H1 (cell line): ENCODE results near the gene ARAP3. TPM values are rescaled to one million over a fixed set of nuclear protein-coding genes. Genes with fewer than 3 reads are reported as not detected.

Experiments used
- CTCF ChIA-PET: fragments of 300-600 bp; sonication (Branson Sonifier 250); formaldehyde crosslinking; loops from one replicate; lab custom pipeline; 2021; ENCODE audit not compliant: partially characterized antibody; lab: Charles Lee
- POLR2A ChIA-PET: fragments of 300-600 bp; sonication (Branson Sonifier 250); formaldehyde crosslinking; loops from one replicate; lab custom pipeline; 2021; ENCODE audit warnings: inconsistent platforms; ENCODE audit not compliant: partially characterized antibody; lab: Charles Lee
- DNase-seq, 2 experiments: peaks; one replicate each; pipeline versions ENCODE4 v3.0.0 to v3.0.0-alpha.2; 2010 to 2022; ENCODE audit warnings: low spot score in 2 of 2, low read depth in 1 of 2, mixed read lengths in 1 of 2
- FAIRE-seq: peaks from 2 replicates; lab custom pipeline; 2011; peaks lifted over from hg19 to GRCh38; lab: Jason Lieb, UNC
- H2AFZ ChIP-seq: 2 replicates; pipeline ENCODE4 v1.8.1; 2012; ENCODE audit warnings: low read length, inconsistent platforms
- H2AK5ac ChIP-seq: 2 replicates; pipeline ENCODE4 v1.6.1; 2013; ENCODE audit warnings: low read depth, low read length
- H2BK120ac ChIP-seq: replicated peaks from 2 replicates; pipeline ENCODE3; 2013; ENCODE audit warnings: low read depth, low read length, inconsistent platforms
- H2BK12ac ChIP-seq: 2 replicates; pipeline ENCODE4 v1.6.1; 2013; ENCODE audit warnings: low read depth, low read length
- H2BK15ac ChIP-seq: 2 replicates; pipeline ENCODE4 v1.6.1; 2013; ENCODE audit warnings: low read length
- H2BK20ac ChIP-seq: 2 replicates; pipeline ENCODE4 v1.6.1; 2013; ENCODE audit warnings: low read length
- H2BK5ac ChIP-seq: 2 replicates; pipeline ENCODE4 v1.6.1; 2013; ENCODE audit warnings: low read depth, low read length
- H3K14ac ChIP-seq: 2 replicates; pipeline ENCODE4 v1.6.1; 2013; ENCODE audit warnings: inconsistent platforms; ENCODE audit not compliant: insufficient read length
- H3K18ac ChIP-seq: 2 replicates; pipeline ENCODE4 v1.6.1; 2013; ENCODE audit warnings: low read length; ENCODE audit errors: extremely low read depth
- H3K23ac ChIP-seq: 2 replicates; pipeline ENCODE4 v1.6.1; 2013; ENCODE audit warnings: inconsistent platforms; ENCODE audit not compliant: insufficient read length
- H3K23me2 ChIP-seq: 2 replicates; pipeline ENCODE4 v1.6.1; 2013; ENCODE audit warnings: low read depth, low read length
- H3K27ac ChIP-seq: 2 replicates; pipeline ENCODE4 v1.6.1; 2011; ENCODE audit warnings: low read depth, low read length, inconsistent platforms
- H3K27me3 ChIP-seq, 4 experiments: replicated peaks in 1 of 4; 1 replicate in 1 of 4; 2 replicates in 3 of 4; pipeline versions ENCODE4 v1.6.1 to v1.8.1; 2011 to 2013; ENCODE audit warnings: low read length in 3 of 4, mild to moderate bottlenecking in 3 of 4, inconsistent platforms in 2 of 4, mixed read lengths in 2 of 4, moderate library complexity in 1 of 4; ENCODE audit not compliant: control insufficient read depth in 3 of 4, insufficient read depth in 3 of 4; ENCODE audit errors: extremely low read depth in 1 of 4
- H3K36me3 ChIP-seq, 4 experiments: 2 replicates each; pipeline versions ENCODE4 v1.6.1 to v1.8.1; 2011 to 2013; ENCODE audit warnings: mild to moderate bottlenecking in 4 of 4, low read length in 3 of 4, moderate library complexity in 2 of 4, control low read depth in 1 of 4, inconsistent platforms in 1 of 4; ENCODE audit not compliant: insufficient read depth in 4 of 4, control insufficient read depth in 2 of 4
- H3K4ac ChIP-seq: replicated peaks from 2 replicates; pipeline ENCODE3; 2013; ENCODE audit warnings: low read length, low read depth, mixed read lengths, inconsistent platforms; ENCODE audit not compliant: insufficient read length
- H3K4me1 ChIP-seq, 4 experiments: replicated peaks in 1 of 4; 1 replicate in 1 of 4; 2 replicates in 3 of 4; pipeline versions ENCODE4 v1.6.1 to v1.8.1; 2011 to 2013; ENCODE audit warnings: low read length in 3 of 4, inconsistent platforms in 2 of 4, mixed read lengths in 1 of 4; ENCODE audit not compliant: insufficient read depth in 4 of 4, control insufficient read depth in 3 of 4
- H3K4me2 ChIP-seq, 2 experiments: 2 replicates each; pipeline versions ENCODE4 v1.6.1 to v1.8.1; 2011 to 2013; ENCODE audit warnings: low read depth in 2 of 2, low read length in 2 of 2, control low read depth in 1 of 2, inconsistent platforms in 1 of 2, mild to moderate bottlenecking in 1 of 2; ENCODE audit not compliant: insufficient read depth in 1 of 2
- H3K4me3 ChIP-seq, 4 experiments: fragments of 200-600, 300-600 bp in 1 of 4; sonication (generic), shearing (Covaris generic), sonication (Bioruptor Twin) in 1 of 4; 2 replicates each; pipeline versions ENCODE4 v1.5.1 to v1.8.1; 2011 to 2016; ENCODE audit warnings: low read length in 4 of 4, low read depth in 3 of 4, control low read depth in 2 of 4, inconsistent platforms in 2 of 4, mild to moderate bottlenecking in 2 of 4, mixed read lengths in 1 of 4, moderate library complexity in 1 of 4; ENCODE audit not compliant: insufficient read depth in 2 of 4; ENCODE audit errors: extremely low read depth in 1 of 4
- H3K56ac ChIP-seq: replicated peaks from 2 replicates; pipeline ENCODE3; 2013; ENCODE audit warnings: low read depth, mild to moderate bottlenecking, mixed read lengths, low read length, inconsistent platforms; ENCODE audit not compliant: insufficient read length
- H3K79me1 ChIP-seq: 2 replicates; pipeline ENCODE4 v1.6.1; 2013; ENCODE audit warnings: low read depth, low read length, control low read depth
- H3K79me2 ChIP-seq, 2 experiments: 2 replicates each; pipeline versions ENCODE4 v1.6.1 to v1.8.1; 2012 to 2013; ENCODE audit warnings: low read length in 2 of 2, mild to moderate bottlenecking in 2 of 2, inconsistent platforms in 1 of 2; ENCODE audit not compliant: insufficient read depth in 2 of 2, control insufficient read depth in 1 of 2
- H3K9ac ChIP-seq, 4 experiments: replicated peaks in 1 of 4; 1 replicate in 1 of 4; 2 replicates in 3 of 4; pipeline versions ENCODE4 v1.6.1 to v1.8.1; 2011 to 2013; ENCODE audit warnings: low read depth in 3 of 4, low read length in 3 of 4, control low read depth in 2 of 4, mild to moderate bottlenecking in 2 of 4, moderate library complexity in 2 of 4, inconsistent platforms in 1 of 4; ENCODE audit errors: extremely low read depth in 1 of 4
- H3K9me3 ChIP-seq, 2 experiments: 2 replicates each; pipeline versions ENCODE4 v1.6.1 to v1.8.1; 2012 to 2013; ENCODE audit warnings: mild to moderate bottlenecking in 2 of 2, moderate library complexity in 2 of 2, control low read depth in 1 of 2, inconsistent platforms in 1 of 2, low read depth in 1 of 2, low read length in 1 of 2, mixed read lengths in 1 of 2; ENCODE audit not compliant: insufficient read depth in 2 of 2
- H4K20me1 ChIP-seq, 2 experiments: replicated peaks in 1 of 2; 2 replicates each; pipeline versions ENCODE3 to v1.8.1; 2011 to 2013; ENCODE audit warnings: inconsistent platforms in 2 of 2, low read length in 2 of 2, mild to moderate bottlenecking in 1 of 2; ENCODE audit not compliant: insufficient read depth in 2 of 2, control insufficient read depth in 1 of 2
- H4K5ac ChIP-seq: 2 replicates; pipeline ENCODE4 v1.6.1; 2013; ENCODE audit warnings: low read length, low read depth, mixed read lengths, inconsistent platforms; ENCODE audit not compliant: insufficient read length
- H4K8ac ChIP-seq: 2 replicates; pipeline ENCODE4 v1.8.0; 2013; ENCODE audit warnings: mild to moderate bottlenecking, moderate library complexity, low read length, inconsistent platforms; ENCODE audit not compliant: insufficient read depth; ENCODE audit errors: extremely low read depth
- H4K91ac ChIP-seq: replicated peaks from 2 replicates; pipeline ENCODE3; 2013; ENCODE audit warnings: low read length, mixed read lengths, inconsistent platforms; ENCODE audit not compliant: insufficient read length
- BRCA1 ChIP-seq: IDR thresholded peaks from 2 replicates; pipeline ENCODE4 v1.6.1; 2012; ENCODE audit warnings: low read depth, low read length, improper control_type of control experiment
- CBX5 ChIP-seq: fragments of 300-800, 300-1000 bp; sonication (generic); IDR thresholded peaks from 2 replicates; pipeline ENCODE4 v1.7.1; 2016; ENCODE audit warnings: antibody characterized with exemption, low read length, low read depth
- EGR1 ChIP-seq: IDR thresholded peaks from 2 replicates; pipeline ENCODE4 v1.6.1; 2011; ENCODE audit warnings: low read depth, low read length, borderline replicate concordance
- GABPA ChIP-seq: IDR thresholded peaks from 2 replicates; pipeline ENCODE4 v1.6.1; 2011; ENCODE audit warnings: mild to moderate bottlenecking, low read length, moderate library complexity, borderline replicate concordance; ENCODE audit not compliant: insufficient read depth
- HDAC6 ChIP-seq: IDR thresholded peaks from one replicate; pipeline ENCODE4 v1.7.1; 2012; ENCODE audit warnings: low read depth, mild to moderate bottlenecking, inconsistent platforms, low read length, moderate library complexity
- JUN ChIP-seq: IDR thresholded peaks from 2 replicates; pipeline ENCODE4 v1.6.1; 2011; ENCODE audit warnings: low read depth, mild to moderate bottlenecking, improper control_type of control experiment, low read length
- RBBP5 ChIP-seq: IDR thresholded peaks from 2 replicates; pipeline ENCODE4 v1.7.1; 2012; ENCODE audit warnings: low read depth, mild to moderate bottlenecking, inconsistent platforms, low read length, moderate library complexity, borderline replicate concordance
- SIRT6 ChIP-seq: IDR thresholded peaks from one replicate; pipeline ENCODE4 v1.7.1; 2012; ENCODE audit warnings: low read length, inconsistent platforms
- TAF7 ChIP-seq: optimal IDR thresholded peaks from 2 replicates; pipeline ENCODE3; 2011; ENCODE audit warnings: low read depth, mild to moderate bottlenecking, inconsistent platforms, low read length, moderate library complexity, borderline replicate concordance
- ZNF274 ChIP-seq: IDR thresholded peaks from 2 replicates; pipeline ENCODE4 v1.7.0; 2012; ENCODE audit warnings: low read length, borderline replicate concordance; ENCODE audit errors: extremely low read depth
- WGBS, 2 experiments: shearing (Covaris generic) in 1 of 2; methylation state at CpG; one replicate each; pipeline versions ENCODE4 v1.1.6 to v1.1.7; 2013 to 2015; ENCODE audit warnings: low lambda C conversion rate in 2 of 2, mixed read lengths in 2 of 2, inconsistent platforms in 1 of 2, low coverage in 1 of 2, missing lambda C conversion rate in 1 of 2; ENCODE audit not compliant: insufficient replicate concordance in 2 of 2, insufficient coverage in 1 of 2, insufficient read length in 1 of 2; ENCODE audit errors: extremely low coverage in 1 of 2, missing lambda C conversion rate in 1 of 2; 5-methylcytosine and 5-hydroxymethylcytosine counted together
- polyA plus RNA-seq, 7 experiments: library from polyadenylated mRNA; depleted of rRNA in 3 of 7; stranded (reverse) in 5 of 7; unstranded in 2 of 7; fragments of >200 nt in 5 of 7; fragments of 200-250 nt in 2 of 7; gene quantifications; 1 replicate in 5 of 7; 2 replicates in 1 of 7; 4 replicates in 1 of 7; pipeline versions ENCODE4 v1.2.1 to v1.2.3, GENCODE V29; 2011 to 2013; ENCODE audit warnings: missing spikeins in 2 of 7, mixed read lengths in 2 of 7
- total RNA-seq: library from RNA; stranded (reverse); fragmentation: NEBNext Ultra II Directional; extraction: Animal tissue kit (Norgen Biotek cat#: 25700); gene quantifications from 2 replicates; pipeline ENCODE4 v1.2.1, GENCODE V29; 2021

The ARAP3 gene
- total and polyA plus RNA-seq, 2 of the 8 experiments (the other 6 are each of a cell fraction or from before 2014, with no cell fraction given) = 14.4 to 48.6 TPM

GRCh38 chr5:141628175-141628788 is 53.7 kb downstream of the ARAP3 start:
- no peak for FAIRE-seq
- Histone ChIP-seq H4K5ac (no peak overlapping the region), H3K9me3 (no peaks in the 10 kb centered on the region), H2AK5ac (no peak overlapping the region), H3K14ac (no peak overlapping the region), H2BK120ac (no peak overlapping the region), H3K9ac (no peak overlapping the region), H3K4ac (no peak overlapping the region), H3K79me1 (no peaks in the 10 kb centered on the region; the same call in 1 of the 2 replicates), H3K79me2 (peaks cover 0 to 19% of the 10 kb centered on the region in 2 experiments; a peak in 2 of 4 replicates), H2BK12ac (no peak overlapping the region), H2BK5ac (no peak overlapping the region), H2AFZ (no peak overlapping the region), H3K27me3 (no peaks in the 10 kb centered on the region), H3K36me3 (peaks cover 24 to 57% (median 34%) of the 10 kb centered on the region in 4 experiments; a peak in 7 of 8 replicates), H3K56ac (no peak overlapping the region), H3K18ac (no peak overlapping the region), H3K4me3 (no peak overlapping the region), H2BK20ac (no peak overlapping the region), H4K20me1 (peaks cover 1 to 3% of the 10 kb centered on the region in 2 experiments), H3K27ac (no peak overlapping the region), H3K4me1 (peaks cover 0 to 4% (median 2%) of the 10 kb centered on the region in 4 experiments; a peak in 1 of 7 replicates), H4K8ac (no peak overlapping the region; the same call in 1 of the 2 replicates), H2BK15ac (no peak overlapping the region), H3K4me2 (no peak overlapping the region), H3K23me2 (no peaks in the 10 kb centered on the region), H4K91ac (no peak overlapping the region), H3K23ac (no peak overlapping the region)
- DNase-seq = no peak
- POLR2A ChIA-PET = interaction anchor here (1.3 to 2.0 kb wide), 3 partner anchors 9 to 35 kb away, joined by 3 to 12 read pairs (median 4); partner anchors contain the start of gene DIAPH1
- CTCF ChIA-PET = interaction anchor here (0.5 to 10.3 kb wide), 5 partner anchors 9 to 382 kb away, joined by 3 to 117 read pairs (median 8); partner anchors contain the start of gene DIAPH1
- 98% methylated on average over 6 of the region's 6 CpGs; no CpG with 5 or more reads in 1 of the 2 experiments for WGBS, 2 experiments
- TF ChIP-seq EGR1 (no peak), TAF7 (no peak), HDAC6 (no peak), CBX5 (no peak), BRCA1 (no peak), SIRT6 (no peak), JUN (no peak), RBBP5 (no peak), ZNF274 (no peak), GABPA (no peak)
